ENCODE measurements around the gene SPOCK3. TPM values are rescaled to one million over a fixed set of nuclear protein-coding genes. Genes with fewer than 3 reads are reported as not detected.

SPOCK3 gene
- total RNA-seq, 2 experiments from 2014 or later: not detected

DNA sequence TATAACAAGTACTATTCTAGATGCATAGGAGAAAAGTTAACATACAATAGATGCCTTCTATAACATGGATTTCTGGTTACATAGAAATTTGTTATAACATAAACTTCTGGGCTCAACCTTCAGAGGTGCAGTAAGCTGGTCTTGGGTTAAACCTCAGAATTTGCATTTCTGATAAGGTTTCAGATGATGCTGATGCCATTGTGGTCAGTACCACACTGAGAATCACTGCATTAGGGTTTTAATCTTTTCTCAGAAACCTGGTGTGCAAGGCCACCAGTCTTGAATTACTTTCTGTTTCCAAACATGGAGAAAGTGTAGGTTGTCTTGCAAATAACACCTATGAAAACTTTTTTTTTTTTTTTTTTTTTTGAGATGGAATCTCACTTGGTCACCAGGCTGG lies 146.2 kb downstream of the SPOCK3 start:
- no peak overlapping the region for H3K4me3 Mint-ChIP-seq
- intact Hi-C loops (cut with DNase I, micrococcal nuclease): no loop called here
- ATAC-seq (ENCODE audit: poor library complexity): no peak
- no peaks in the 10 kb centered on the region for H3K36me3 Mint-ChIP-seq (ENCODE audit: low read depth)
- Histone ChIP-seq H3K27ac (ENCODE audit: low read depth in 1 of 2, low read length in 2 of 2) (no peak overlapping the region), H3K9me3 (ENCODE audit: control insufficient read depth in 1 of 2, insufficient read depth in 1 of 2, low read length in 2 of 2) (no peaks in the 10 kb centered on the region), H3K27me3 (ENCODE audit: control insufficient read depth in 1 of 2, insufficient read depth in 2 of 2, low read length in 2 of 2) (no peaks in the 10 kb centered on the region), H3K36me3 (ENCODE audit: insufficient read depth, low read length) (no peaks in the 10 kb centered on the region), H3K4me1 (ENCODE audit: insufficient read depth, low read length) (no peaks in the 10 kb centered on the region), H3K4me3 (ENCODE audit: low read length) (no peak overlapping the region)
- no peaks in the 10 kb centered on the region for H3K4me1 Mint-ChIP-seq (ENCODE audit: low read depth)
- ChIA-PET CTCF (no interaction called here), POLR2A (no interaction called here)
- no peak for DNase-seq
- TF ChIP-seq, protein P1, sequence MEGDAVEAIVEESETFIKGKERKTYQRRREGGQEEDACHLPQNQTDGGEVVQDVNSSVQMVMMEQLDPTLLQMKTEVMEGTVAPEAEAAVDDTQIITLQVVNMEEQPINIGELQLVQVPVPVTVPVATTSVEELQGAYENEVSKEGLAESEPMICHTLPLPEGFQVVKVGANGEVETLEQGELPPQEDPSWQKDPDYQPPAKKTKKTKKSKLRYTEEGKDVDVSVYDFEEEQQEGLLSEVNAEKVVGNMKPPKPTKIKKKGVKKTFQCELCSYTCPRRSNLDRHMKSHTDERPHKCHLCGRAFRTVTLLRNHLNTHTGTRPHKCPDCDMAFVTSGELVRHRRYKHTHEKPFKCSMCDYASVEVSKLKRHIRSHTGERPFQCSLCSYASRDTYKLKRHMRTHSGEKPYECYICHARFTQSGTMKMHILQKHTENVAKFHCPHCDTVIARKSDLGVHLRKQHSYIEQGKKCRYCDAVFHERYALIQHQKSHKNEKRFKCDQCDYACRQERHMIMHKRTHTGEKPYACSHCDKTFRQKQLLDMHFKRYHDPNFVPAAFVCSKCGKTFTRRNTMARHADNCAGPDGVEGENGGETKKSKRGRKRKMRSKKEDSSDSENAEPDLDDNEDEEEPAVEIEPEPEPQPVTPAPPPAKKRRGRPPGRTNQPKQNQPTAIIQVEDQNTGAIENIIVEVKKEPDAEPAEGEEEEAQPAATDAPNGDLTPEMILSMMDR (IDR thresholded peaks at IDR 0.05): no peak
- peaks cover 4% of the 10 kb centered on the region for H3K9me3 Mint-ChIP-seq
- H3K27ac Mint-ChIP-seq: no peak overlapping the region
- H3K27me3 Mint-ChIP-seq: no peaks in the 10 kb centered on the region

DNA sequence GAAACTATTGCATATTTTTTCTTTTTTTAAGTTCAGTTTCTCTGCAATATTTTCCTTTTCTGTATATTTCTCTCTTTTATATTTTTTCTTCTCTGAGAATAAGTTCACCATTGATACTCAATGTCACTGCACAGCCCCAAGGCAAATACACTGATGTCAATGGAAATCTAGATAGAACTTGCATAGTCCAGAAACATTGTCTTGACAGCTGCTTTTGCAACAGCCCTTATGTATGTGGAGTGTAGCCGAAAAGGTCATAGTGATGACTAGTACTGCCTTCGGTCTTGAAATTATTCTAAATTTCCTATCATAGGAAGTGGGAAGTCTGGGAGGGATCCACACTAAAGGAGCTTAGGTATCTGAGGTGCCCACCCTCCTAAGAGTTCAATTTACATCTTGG lies 150.0 kb downstream of the SPOCK3 start:
- H3K4me1 ChIP-seq (ENCODE audit: insufficient read depth, low read length): no peaks in the 10 kb centered on the region
- ChIA-PET CTCF (no interaction called here), POLR2A (no interaction called here)
- TF ChIP-seq, protein P1 (IDR thresholded peaks at IDR 0.05): no peak
- no peaks in the 10 kb centered on the region for H3K36me3 ChIP-seq (ENCODE audit: insufficient read depth, low read length)
- intact Hi-C loops (cut with DNase I, micrococcal nuclease): no loop called here
- no peak overlapping the region for H3K4me3 ChIP-seq (ENCODE audit: low read length)
- no peaks in the 10 kb centered on the region for H3K27me3 ChIP-seq (ENCODE audit: control insufficient read depth in 1 of 2, insufficient read depth in 2 of 2, low read length in 2 of 2)
- H3K9me3 Mint-ChIP-seq: peaks cover 9% of the 10 kb centered on the region
- H3K27ac Mint-ChIP-seq: no peak overlapping the region
- ATAC-seq (ENCODE audit: poor library complexity) (no peak), DNase-seq (no peak)
- no peak overlapping the region for H3K27ac ChIP-seq (ENCODE audit: low read depth in 1 of 2, low read length in 2 of 2)
- H3K9me3 ChIP-seq (ENCODE audit: control insufficient read depth in 1 of 2, insufficient read depth in 1 of 2, low read length in 2 of 2): no peaks in the 10 kb centered on the region
- H3K36me3 Mint-ChIP-seq (ENCODE audit: low read depth): no peaks in the 10 kb centered on the region
- H3K4me1 Mint-ChIP-seq (ENCODE audit: low read depth): no peaks in the 10 kb centered on the region
- no peaks in the 10 kb centered on the region for H3K27me3 Mint-ChIP-seq
- H3K4me3 Mint-ChIP-seq: no peak overlapping the region

DNA sequence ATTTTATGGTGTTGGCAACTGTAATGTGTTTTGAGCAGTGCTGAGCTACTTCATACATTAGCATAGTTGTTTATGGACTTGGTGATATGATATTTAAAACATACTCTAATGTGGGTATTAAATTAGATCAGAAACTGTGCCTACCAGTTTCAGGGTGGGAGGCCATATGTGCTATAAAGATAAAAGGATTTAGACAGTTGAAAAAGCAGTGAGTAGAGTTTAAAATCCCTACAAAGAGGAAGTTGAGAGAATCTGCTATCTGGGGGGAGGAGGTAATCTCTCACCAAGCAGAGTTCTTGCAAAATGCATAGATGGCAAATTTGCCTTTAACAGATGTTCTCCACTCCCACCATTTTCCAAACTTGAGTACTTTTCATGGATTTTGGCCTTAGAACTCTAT lies 154.5 kb downstream of the SPOCK3 start:
- ATAC-seq (ENCODE audit: poor library complexity) (no peak), DNase-seq (no peak)
- no peak overlapping the region for H3K4me3 ChIP-seq (ENCODE audit: low read length)
- H3K27me3 Mint-ChIP-seq: no peaks in the 10 kb centered on the region
- CTCF ChIA-PET: no interaction called here
- H3K9me3 Mint-ChIP-seq: peaks cover 12% of the 10 kb centered on the region
- POLR2A ChIA-PET: no interaction called here
- TF ChIP-seq, protein P1 (IDR thresholded peaks at IDR 0.05): no peak
- H3K9me3 ChIP-seq (ENCODE audit: control insufficient read depth in 1 of 2, insufficient read depth in 1 of 2, low read length in 2 of 2): no peaks in the 10 kb centered on the region
- H3K27ac Mint-ChIP-seq: no peak overlapping the region
- H3K36me3 ChIP-seq (ENCODE audit: insufficient read depth, low read length): no peaks in the 10 kb centered on the region
- H3K27ac ChIP-seq (ENCODE audit: low read depth in 1 of 2, low read length in 2 of 2): no peak overlapping the region
- H3K27me3 ChIP-seq (ENCODE audit: control insufficient read depth in 1 of 2, insufficient read depth in 2 of 2, low read length in 2 of 2): no peaks in the 10 kb centered on the region
- H3K36me3 Mint-ChIP-seq (ENCODE audit: low read depth): no peaks in the 10 kb centered on the region
- intact Hi-C loops (cut with DNase I, micrococcal nuclease): no loop called here
- H3K4me3 Mint-ChIP-seq: no peak overlapping the region
- H3K4me1 Mint-ChIP-seq (ENCODE audit: low read depth): no peaks in the 10 kb centered on the region
- H3K4me1 ChIP-seq (ENCODE audit: insufficient read depth, low read length): no peaks in the 10 kb centered on the region

Data from CD4-positive, alpha-beta T cell (primary cell).